Neural cell (in vitro differentiated cells): Measurements from ENCODE around the gene FAM83C. TPM values are rescaled to one million over a fixed set of nuclear protein-coding genes. Genes with fewer than 3 reads are reported as not detected.

Experiments used
- H2AFZ ChIP-seq: fragments of 200-600, 300-800 bp; sonication (generic), shearing (Covaris generic); 2 replicates; pipeline ENCODE4 v1.6.0; 2014; ENCODE audit warnings: low read depth, mild to moderate bottlenecking, antibody characterized with exemption, low read length, moderate library complexity
- H3F3A ChIP-seq: fragments of 200-600 bp; shearing (Covaris generic); 2 replicates; pipeline ENCODE4 v1.6.1; 2016; ENCODE audit warnings: mild to moderate bottlenecking, moderate library complexity, mixed read lengths, antibody characterized with exemption, low read length; ENCODE audit not compliant: insufficient read depth, poor library complexity, severe bottlenecking
- H3K27ac ChIP-seq: fragments of 200-600, 300-800 bp; sonication (generic), shearing (Covaris generic); 2 replicates; pipeline ENCODE4 v1.5.1; 2014; ENCODE audit warnings: mild to moderate bottlenecking, low read length, moderate library complexity
- H3K27me3 ChIP-seq: fragments of 300-800, 200-600 bp; sonication (generic), shearing (Covaris generic); 2 replicates; pipeline ENCODE4 v1.6.0; 2014; ENCODE audit warnings: mild to moderate bottlenecking, low read depth, low read length, moderate library complexity; ENCODE audit not compliant: insufficient read depth
- H3K36me3 ChIP-seq: fragments of 300-800, 200-600 bp; sonication (generic), shearing (Covaris generic); 2 replicates; pipeline ENCODE4 v1.5.1; 2014; ENCODE audit warnings: mild to moderate bottlenecking, antibody characterized with exemption, low read length, moderate library complexity; ENCODE audit not compliant: insufficient read depth
- H3K4me2 ChIP-seq: fragments of 300-800, 200-600 bp; sonication (generic), shearing (Covaris generic); 2 replicates; pipeline ENCODE4 v1.6.0; 2014; ENCODE audit warnings: mild to moderate bottlenecking, low read length
- H3K4me3 ChIP-seq: fragments of 300-800, 200-600 bp; sonication (generic), shearing (Covaris generic); 2 replicates; pipeline ENCODE4 v1.5.1; 2014; ENCODE audit warnings: mild to moderate bottlenecking, low read length, moderate library complexity
- H3K79me2 ChIP-seq: fragments of 200-600 bp; shearing (Covaris generic); replicated peaks from 2 replicates; pipeline ENCODE4 v1.6.0; 2014; ENCODE audit warnings: mild to moderate bottlenecking, low read length, moderate library complexity; ENCODE audit not compliant: insufficient read depth
- H3K9ac ChIP-seq: fragments of 300-800, 200-600 bp; sonication (generic), shearing (Covaris generic); 2 replicates; pipeline ENCODE4 v1.6.1; 2016; ENCODE audit warnings: mild to moderate bottlenecking, low read length, mixed read lengths
- H3K9me2 ChIP-seq: fragments of 200-600 bp; shearing (Covaris generic); 2 replicates; pipeline ENCODE4 v1.6.1; 2016; ENCODE audit warnings: mild to moderate bottlenecking, low read length, mixed read lengths; ENCODE audit not compliant: insufficient read depth
- H3K9me3 ChIP-seq: fragments of 200-600, 300-800 bp; sonication (generic), shearing (Covaris generic); 2 replicates; pipeline ENCODE4 v1.6.1; 2016; ENCODE audit warnings: mild to moderate bottlenecking, mixed run types, low read length, moderate library complexity, mixed read lengths
- H4K20me1 ChIP-seq: fragments of 200-600 bp; shearing (Covaris generic); 2 replicates; pipeline ENCODE4 v1.6.1; 2016; ENCODE audit warnings: mild to moderate bottlenecking, mixed run types; ENCODE audit not compliant: insufficient read depth
- CTCF ChIP-seq: fragments of 450-650 bp; IDR thresholded peaks from 2 replicates; pipeline ENCODE4 v1.5.1; 2014; ENCODE audit warnings: antibody characterized with exemption, mild to moderate bottlenecking, moderate library complexity; ENCODE audit not compliant: poor library complexity, severe bottlenecking
- EP300 ChIP-seq: fragments of 450-650 bp; conservative IDR thresholded peaks from 2 replicates; pipeline ENCODE4 v1.6.1; 2014; ENCODE audit warnings: antibody characterized with exemption, mild to moderate bottlenecking, moderate library complexity; ENCODE audit not compliant: poor library complexity, severe bottlenecking
- EZH2 ChIP-seq: fragments of 200-600, 300-800 bp; shearing (Covaris generic), sonication (generic); IDR thresholded peaks from 2 replicates; pipeline ENCODE4 v1.6.1; 2014; ENCODE audit warnings: antibody characterized with exemption, low read length, borderline replicate concordance, mild to moderate bottlenecking; ENCODE audit not compliant: insufficient read depth, poor library complexity, severe bottlenecking
- POLR2AphosphoS5 ChIP-seq: IDR thresholded peaks from 2 replicates; pipeline ENCODE4 v1.6.1; 2012
- REST ChIP-seq: IDR thresholded peaks from 2 replicates; pipeline ENCODE4 v1.6.1; 2012; ENCODE audit warnings: borderline replicate concordance
- TAF1 ChIP-seq: IDR thresholded peaks from 2 replicates; pipeline ENCODE4 v1.6.1; 2012; ENCODE audit warnings: low read depth
- polyA plus RNA-seq: library from polyadenylated mRNA; depleted of rRNA; stranded (reverse); fragments of >200 nt; gene quantifications from 2 replicates; pipeline ENCODE4 v1.2.3, GENCODE V29; 2014

FAM83C gene
- polyA plus RNA-seq, 1 donor from 2014 or later: not detected

GRCh38 chr20:35311822-35312221 is 19.6 kb upstream of the FAM83C start:
- Histone ChIP-seq H3K9me3 (no peaks in the 10 kb centered on the region), H2AFZ (no peak overlapping the region), H3K4me2 (no peak overlapping the region), H3K27me3 (no peaks in the 10 kb centered on the region), H4K20me1 (no peaks in the 10 kb centered on the region), H3K4me3 (no peak overlapping the region), H3K36me3 (no peaks in the 10 kb centered on the region), H3K27ac (no peak overlapping the region), H3F3A (no peaks in the 10 kb centered on the region), H3K79me2 (no peaks in the 10 kb centered on the region), H3K9me2 (no peaks in the 10 kb centered on the region), H3K9ac (no peak overlapping the region)
- TF ChIP-seq REST: no peak
- TF ChIP-seq TAF1: no peak
- TF ChIP-seq POLR2AphosphoS5: no peak
- no peak for TF ChIP-seq CTCF
- TF ChIP-seq EZH2: no peak

- H3K9me3 ChIP-seq: no peaks in the 10 kb centered on the region
- H2AFZ ChIP-seq: no peak overlapping the region
- no peaks in the 10 kb centered on the region for H4K20me1 ChIP-seq
- no peaks in the 10 kb centered on the region for H3K79me2 ChIP-seq
- TF ChIP-seq POLR2AphosphoS5 (no peak), CTCF (no peak), TAF1 (no peak), EP300 (no peak)
- no peaks in the 10 kb centered on the region for H3K36me3 ChIP-seq
- H3K4me3 ChIP-seq: no peak overlapping the region
- no peaks in the 10 kb centered on the region for H3F3A ChIP-seq
- H3K9ac ChIP-seq: no peak overlapping the region
- no peak overlapping the region for H3K27ac ChIP-seq
- H3K4me2 ChIP-seq: no peak overlapping the region
- no peaks in the 10 kb centered on the region for H3K9me2 ChIP-seq
- H3K27me3 ChIP-seq: no peaks in the 10 kb centered on the region
Observed at GRCh38 chr20:35311409-35311808, 19.2 kb upstream of the FAM83C start.
